ENCODE measurements around the gene SUSD3.

DNA sequence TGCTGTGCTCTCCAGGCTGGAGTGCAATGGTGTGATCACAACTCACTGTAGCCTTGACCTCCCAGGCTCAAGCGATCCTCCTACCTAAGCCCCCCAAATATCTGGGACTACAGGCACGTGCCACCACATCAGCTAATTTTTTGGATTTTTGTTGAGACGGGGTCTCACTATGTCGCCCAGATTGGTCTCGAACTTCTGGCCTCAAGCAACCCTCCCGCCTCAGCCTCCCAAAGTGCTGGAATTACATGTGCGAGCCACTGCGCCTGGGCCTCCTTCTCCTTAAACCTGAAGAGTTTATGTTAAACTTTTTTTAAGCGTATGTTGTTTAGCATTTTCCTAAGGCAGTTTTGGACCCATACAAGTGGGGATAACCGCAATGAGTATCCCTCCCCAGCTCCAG, 30.8 kb upstream of the SUSD3 start:
- TF ChIP-seq, protein P1, sequence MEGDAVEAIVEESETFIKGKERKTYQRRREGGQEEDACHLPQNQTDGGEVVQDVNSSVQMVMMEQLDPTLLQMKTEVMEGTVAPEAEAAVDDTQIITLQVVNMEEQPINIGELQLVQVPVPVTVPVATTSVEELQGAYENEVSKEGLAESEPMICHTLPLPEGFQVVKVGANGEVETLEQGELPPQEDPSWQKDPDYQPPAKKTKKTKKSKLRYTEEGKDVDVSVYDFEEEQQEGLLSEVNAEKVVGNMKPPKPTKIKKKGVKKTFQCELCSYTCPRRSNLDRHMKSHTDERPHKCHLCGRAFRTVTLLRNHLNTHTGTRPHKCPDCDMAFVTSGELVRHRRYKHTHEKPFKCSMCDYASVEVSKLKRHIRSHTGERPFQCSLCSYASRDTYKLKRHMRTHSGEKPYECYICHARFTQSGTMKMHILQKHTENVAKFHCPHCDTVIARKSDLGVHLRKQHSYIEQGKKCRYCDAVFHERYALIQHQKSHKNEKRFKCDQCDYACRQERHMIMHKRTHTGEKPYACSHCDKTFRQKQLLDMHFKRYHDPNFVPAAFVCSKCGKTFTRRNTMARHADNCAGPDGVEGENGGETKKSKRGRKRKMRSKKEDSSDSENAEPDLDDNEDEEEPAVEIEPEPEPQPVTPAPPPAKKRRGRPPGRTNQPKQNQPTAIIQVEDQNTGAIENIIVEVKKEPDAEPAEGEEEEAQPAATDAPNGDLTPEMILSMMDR (IDR thresholded peaks at IDR 0.05): no peak
- TF ChIP-seq POLR2A (IDR thresholded peaks at IDR 0.05; ENCODE audit: low read depth): no peak
